Activated T-cell treated with anti-CD3 and anti-CD28 coated beads, Interleukin-2, amount 50 U/mL, for 72 hours (primary cell): ENCODE results near the gene DTYMK. TPM values are rescaled to one million over a fixed set of nuclear protein-coding genes. Genes with fewer than 3 reads are reported as not detected.
"Not testable (repeated sequence)": the region's sequence is repeated elsewhere in the genome, so short reads cannot be mapped to it uniquely, and the experiment has no call there.

Source experiments
- ATAC-seq, 2 donors: fragments of 150-1000 bp; cut with Tn5 transposase; replicated peaks in 1 of 2; 2 replicates each; pipeline ENCODE4 v1.10.0; 2021; ENCODE audit warnings: moderate library complexity in 2 of 2, mild to moderate bottlenecking in 1 of 2
- DNase-seq, 2 donors: peaks; one replicate each; pipeline ENCODE4 v3.0.0; 2021 to 2022; ENCODE audit warnings: mixed read lengths in 1 of 2
- H3K27ac Mint-ChIP-seq: one replicate; pipeline ENCODE4 v1.8.0; 2022; ENCODE audit warnings: mild to moderate bottlenecking, moderate library complexity, mixed read lengths
- H3K27me3 Mint-ChIP-seq: one replicate; pipeline ENCODE4 v1.8.0; 2022; ENCODE audit warnings: low read depth, mixed read lengths
- H3K36me3 Mint-ChIP-seq, 2 donors: one replicate each; pipeline ENCODE4 v1.8.0; 2022; ENCODE audit warnings: mixed read lengths in 2 of 2, mild to moderate bottlenecking in 1 of 2; ENCODE audit not compliant: insufficient read depth in 2 of 2
- H3K4me1 Mint-ChIP-seq: one replicate; pipeline ENCODE4 v1.8.0; 2022; ENCODE audit warnings: low read depth, mixed read lengths
- H3K4me3 Mint-ChIP-seq, 2 donors: one replicate each; pipeline ENCODE4 v1.8.0; 2022; ENCODE audit warnings: mild to moderate bottlenecking in 2 of 2, mixed read lengths in 2 of 2, moderate library complexity in 2 of 2
- H3K9me3 Mint-ChIP-seq, 2 donors: one replicate each; pipeline ENCODE4 v1.8.0; 2022; ENCODE audit warnings: mixed read lengths in 2 of 2
- total RNA-seq, 2 donors: library from RNA; stranded (reverse); gene quantifications; one replicate each; pipeline ENCODE4 v1.2.3, GENCODE V29; 2022

DTYMK gene, protein sequence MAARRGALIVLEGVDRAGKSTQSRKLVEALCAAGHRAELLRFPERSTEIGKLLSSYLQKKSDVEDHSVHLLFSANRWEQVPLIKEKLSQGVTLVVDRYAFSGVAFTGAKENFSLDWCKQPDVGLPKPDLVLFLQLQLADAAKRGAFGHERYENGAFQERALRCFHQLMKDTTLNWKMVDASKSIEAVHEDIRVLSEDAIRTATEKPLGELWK
- total RNA-seq = 10 to 100 TPM; 64.6 to 97.5 TPM

DNA sequence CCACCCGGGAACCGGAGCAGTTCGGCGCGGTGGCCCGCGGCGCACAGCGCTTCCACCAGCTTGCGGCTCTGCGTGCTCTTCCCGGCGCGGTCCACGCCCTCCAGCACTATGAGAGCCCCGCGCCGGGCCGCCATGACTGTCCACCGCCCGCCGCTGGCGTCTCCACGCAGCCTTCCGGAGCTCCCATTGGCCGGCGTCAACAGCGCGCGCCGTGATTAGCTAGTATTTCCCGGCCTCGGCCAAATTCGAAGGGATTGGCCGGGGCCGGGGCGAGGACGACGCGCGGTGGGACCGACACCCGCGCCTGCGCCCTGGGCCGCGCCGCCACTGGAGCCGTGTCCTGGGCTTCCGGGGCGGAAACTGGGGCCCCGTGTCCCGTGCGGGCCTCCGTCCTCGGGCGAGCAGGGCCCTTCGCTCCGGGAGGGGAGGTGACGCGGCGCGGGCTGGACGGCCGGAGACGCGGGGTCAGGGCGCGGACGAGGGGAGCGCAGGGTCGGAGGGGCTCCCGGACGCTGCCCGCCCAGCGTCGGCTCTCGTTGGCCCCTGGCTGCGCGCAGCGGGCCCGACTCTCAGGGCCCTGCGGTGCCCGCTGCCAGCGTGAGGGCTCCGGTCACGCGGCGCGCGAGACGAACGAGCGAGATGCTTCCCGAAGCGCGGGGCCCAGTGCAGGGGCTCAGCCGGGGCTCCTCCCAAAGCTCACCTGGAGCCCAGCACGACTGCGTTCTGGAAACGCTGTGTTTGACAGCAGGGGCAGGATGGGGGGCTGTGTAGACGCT is at the start of gene DTYMK:
Gene DTYMK, minus strand, starts transcription at position 166 of the 776 bp plus-strand sequence. Its CDS starts 32 bp downstream, at position 134.
- H3K27ac Mint-ChIP-seq = peak within 1 kb of the TSS; percentile 96
- H3K4me3 Mint-ChIP-seq = peak within 1 kb of the TSS; percentile 84 to 91
- no peaks in the 10 kb centered on the region for H3K9me3 Mint-ChIP-seq
- DNase-seq (peak; percentile 97 to 98), ATAC-seq (peak; percentile 96 to 97)
- peaks cover 7 to 10% of the 10 kb centered on the region in 2 donors for H3K36me3 Mint-ChIP-seq
- peaks cover 42% of the 10 kb centered on the region for H3K4me1 Mint-ChIP-seq
- H3K27me3 Mint-ChIP-seq = no peaks in the 10 kb centered on the region

DNA sequence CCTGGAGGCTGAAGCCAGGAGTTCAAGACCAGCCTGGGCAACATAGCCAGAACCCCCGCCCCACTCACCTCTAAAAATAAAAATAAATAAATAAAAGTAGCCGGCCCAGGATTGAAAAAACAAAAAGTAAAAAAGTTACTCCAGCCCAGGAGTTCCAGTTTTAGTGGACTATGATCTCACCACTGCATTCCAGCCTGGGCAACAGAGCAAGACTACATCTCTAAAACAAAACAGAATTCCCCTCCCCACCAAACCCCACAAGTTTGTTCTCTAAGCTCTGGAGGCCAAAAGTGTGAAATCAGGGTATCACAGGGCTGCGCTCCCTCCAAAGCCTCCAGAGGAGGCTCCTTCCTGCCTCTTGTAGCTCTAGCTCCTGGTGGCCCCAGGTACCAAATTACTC is 49.5 kb upstream of the DTYMK start:
- no peaks in the 10 kb centered on the region for H3K27me3 Mint-ChIP-seq

GRCh38 chr2:241734467-241735208 is 48.0 kb upstream of the DTYMK start, which contains the start of gene D2HGDH:
TSS of gene D2HGDH (plus strand) at chr2:241734630. CDS start at chr2:241735225, 595 bp downstream.
- Mint-ChIP-seq H3K36me3 (peaks cover 2 to 8% of the 10 kb centered on the region in 2 donors), H3K9me3 (no peaks in the 10 kb centered on the region), H3K27me3 (no peaks in the 10 kb centered on the region), H3K4me3 (peak within 1 kb of the TSS; percentile 84 to 86), H3K4me1 (peaks cover 62% of the 10 kb centered on the region), H3K27ac (no peak within 1 kb of the TSS)
- DNase-seq (peak; percentile 96 to 98), ATAC-seq (peak; percentile 93)

More for the DNA sequence above, 49.5 kb upstream of the DTYMK start:
- DNase-seq = no peak
- ATAC-seq = no peak
- Mint-ChIP-seq H3K9me3 (no peaks in the 10 kb centered on the region), H3K27ac (no peak overlapping the region), H3K4me3 (peak overlapping the region; percentile 84 to 86), H3K36me3 (peaks cover 2 to 6% of the 10 kb centered on the region in 2 donors), H3K4me1 (peaks cover 60% of the 10 kb centered on the region)

DNA sequence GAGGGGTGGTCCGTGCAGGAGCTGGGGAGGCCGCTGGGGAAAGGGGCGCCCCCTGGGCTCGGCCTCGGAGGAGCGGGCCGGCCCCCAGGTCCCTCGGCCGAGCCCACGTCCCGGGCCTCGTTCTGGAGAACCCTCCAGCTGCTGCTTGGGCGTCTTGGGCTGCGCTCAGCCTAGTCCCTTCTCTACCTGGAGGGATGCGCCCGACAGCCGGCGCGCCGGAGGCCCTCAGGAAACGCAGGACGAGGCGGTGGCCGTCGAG is 47.5 kb upstream of the DTYMK start:
- no peak overlapping the region for H3K27ac Mint-ChIP-seq
- ATAC-seq (peak in 1 of 2 donors; percentile 39), DNase-seq (no peak)
- H3K9me3 Mint-ChIP-seq = no peaks in the 10 kb centered on the region
- no peaks in the 10 kb centered on the region for H3K27me3 Mint-ChIP-seq
- peak overlapping the region; percentile 84 to 86 for H3K4me3 Mint-ChIP-seq
- peaks cover 60% of the 10 kb centered on the region for H3K4me1 Mint-ChIP-seq
- peaks cover 2 to 8% of the 10 kb centered on the region in 2 donors for H3K36me3 Mint-ChIP-seq

GRCh38 chr2:241733391-241734207 is 47.0 kb upstream of the DTYMK start:
- ATAC-seq (no peak), DNase-seq (no peak)
- peaks cover 54% of the 10 kb centered on the region for H3K4me1 Mint-ChIP-seq
- H3K27me3 Mint-ChIP-seq = no peaks in the 10 kb centered on the region
- H3K27ac Mint-ChIP-seq = no peak overlapping the region
- peak overlapping the region; percentile 77 to 78 for H3K4me3 Mint-ChIP-seq
- no peaks in the 10 kb centered on the region for H3K9me3 Mint-ChIP-seq
- peaks cover 2 to 6% of the 10 kb centered on the region in 2 donors for H3K36me3 Mint-ChIP-seq

GRCh38 chr2:241732513-241733186 is 46.0 kb upstream of the DTYMK start:
- DNase-seq = peak; percentile 32 to 66
- not testable (repeated sequence) for H3K27me3 Mint-ChIP-seq, H3K9me3 Mint-ChIP-seq, H3K27ac Mint-ChIP-seq, ATAC-seq, H3K36me3 Mint-ChIP-seq
- peaks cover 52% of the 10 kb centered on the region for H3K4me1 Mint-ChIP-seq
- H3K4me3 Mint-ChIP-seq = peak overlapping the region in 1 of 2 donors; percentile 78

GRCh38 chr2:241730671-241731293 is 44.2 kb upstream of the DTYMK start:
- Mint-ChIP-seq H3K27me3 (no peaks in the 10 kb centered on the region), H3K4me3 (peak overlapping the region; percentile 50 to 64), H3K9me3 (no peaks in the 10 kb centered on the region), H3K4me1 (peaks cover 39% of the 10 kb centered on the region), H3K36me3 (peaks cover 0 to 3% of the 10 kb centered on the region in 2 donors), H3K27ac (peak overlapping the region; percentile 59)
- ATAC-seq (no peak), DNase-seq (peak; percentile 35)

- peak; percentile 12 to 18 for DNase-seq
- H3K27ac Mint-ChIP-seq = peak overlapping the region; percentile 15
- no peak for ATAC-seq
- peaks cover 0 to 3% of the 10 kb centered on the region in 2 donors for H3K36me3 Mint-ChIP-seq
- no peaks in the 10 kb centered on the region for H3K27me3 Mint-ChIP-seq
- H3K4me1 Mint-ChIP-seq = peaks cover 39% of the 10 kb centered on the region
- peak overlapping the region; percentile 50 to 62 for H3K4me3 Mint-ChIP-seq
- no peaks in the 10 kb centered on the region for H3K9me3 Mint-ChIP-seq
Measured at GRCh38 chr2:241729868-241730267, 43.3 kb upstream of the DTYMK start.

DNA sequence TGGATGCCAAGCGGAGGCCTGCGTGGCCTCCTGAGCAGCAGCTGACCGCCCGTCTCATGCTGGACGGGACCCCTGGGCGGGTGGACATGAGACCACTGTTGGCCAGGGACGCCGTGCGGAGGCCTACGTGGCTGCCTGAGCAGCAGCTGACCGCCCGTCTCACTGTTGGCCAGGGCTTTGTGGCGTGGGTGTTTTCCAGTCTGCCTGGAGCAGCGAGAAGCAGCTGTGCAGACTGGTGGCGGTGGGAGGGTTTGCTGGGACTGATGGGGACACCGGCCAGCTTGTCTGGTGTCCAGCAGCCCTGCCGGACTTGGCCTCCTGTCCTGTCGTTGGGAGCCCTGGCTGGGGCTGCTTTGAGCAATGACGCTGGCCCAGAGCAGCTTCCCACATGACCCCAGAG is 42.0 kb upstream of the DTYMK start:
- H3K27me3 Mint-ChIP-seq = no peaks in the 10 kb centered on the region
- DNase-seq = no peak
- no peak overlapping the region for H3K4me3 Mint-ChIP-seq
- H3K36me3 Mint-ChIP-seq = peaks cover 0 to 7% of the 10 kb centered on the region in 2 donors
- no peak overlapping the region for H3K27ac Mint-ChIP-seq
- ATAC-seq = no peak
- H3K4me1 Mint-ChIP-seq = peaks cover 37% of the 10 kb centered on the region
- H3K9me3 Mint-ChIP-seq = no peaks in the 10 kb centered on the region

DNA sequence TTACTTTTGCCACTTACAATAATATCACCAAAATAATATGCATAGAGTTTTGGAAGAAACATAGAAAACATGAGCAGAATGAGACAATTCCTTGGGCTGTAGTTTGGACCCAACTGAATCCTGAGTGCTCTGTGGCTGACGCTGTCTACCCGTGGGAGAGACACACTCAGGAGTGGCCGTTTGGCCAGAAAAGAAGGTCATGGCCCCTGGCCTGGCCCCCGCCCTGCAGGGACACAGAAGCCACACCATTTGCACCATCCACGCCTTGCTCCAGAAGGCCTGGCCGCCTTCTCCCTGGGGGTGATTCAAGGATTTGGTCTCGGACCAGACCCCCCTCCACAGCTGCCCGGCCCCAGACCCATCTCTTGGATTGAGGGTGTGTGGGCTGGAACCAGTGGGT is 41.4 kb upstream of the DTYMK start:
- Mint-ChIP-seq H3K27ac (no peak overlapping the region), H3K36me3 (peaks cover 0 to 13% of the 10 kb centered on the region in 2 donors), H3K9me3 (no peaks in the 10 kb centered on the region), H3K27me3 (no peaks in the 10 kb centered on the region), H3K4me3 (no peak overlapping the region), H3K4me1 (peaks cover 31% of the 10 kb centered on the region)
- no peak for ATAC-seq
- DNase-seq = no peak

DNA sequence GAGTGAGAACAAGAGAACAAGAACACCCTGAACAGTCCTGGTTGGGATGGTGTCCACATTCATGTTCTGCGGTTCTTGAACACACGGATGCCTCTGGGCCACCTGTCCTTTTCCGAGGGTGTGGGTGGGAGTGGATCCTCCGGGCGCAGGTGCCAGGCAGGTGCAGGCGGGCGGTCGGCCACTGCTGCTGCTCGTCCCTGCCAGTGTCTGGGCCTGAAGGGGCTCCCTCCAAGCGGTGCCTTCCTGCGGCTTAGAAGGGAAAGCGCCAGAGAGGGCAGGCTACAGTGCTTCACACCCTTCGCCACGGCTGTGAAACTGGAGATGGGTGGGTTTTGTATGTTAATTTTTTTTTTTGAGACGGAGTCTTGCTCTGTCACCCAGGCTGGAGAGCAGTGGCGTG is 39.8 kb upstream of the DTYMK start:
- DNase-seq (no peak), ATAC-seq (no peak)
- Mint-ChIP-seq H3K36me3 (peaks cover 4 to 20% of the 10 kb centered on the region in 2 donors), H3K9me3 (no peaks in the 10 kb centered on the region), H3K27me3 (no peaks in the 10 kb centered on the region), H3K4me3 (no peak overlapping the region), H3K4me1 (peaks cover 20% of the 10 kb centered on the region), H3K27ac (no peak overlapping the region)
